NCI-H1105 treated with DMSO at 0.1 percent for 48 hours (cell line): ENCODE measurements around the gene ADRB2.
"Not testable (repeated sequence)": the region's sequence is repeated elsewhere in the genome, so short reads cannot be mapped to it uniquely, and the experiment has no call there.

Experiments used
- DNase-seq: peaks from one replicate; lab custom pipeline; 2025; lab: John Stamatoyannopoulos, UW

ADRB2 gene

GRCh38 chr5:148826053-148826738, at the start of gene ADRB2:
Gene ADRB2 (plus strand): TSS chr5:148826611. CDS start chr5:148826832, 221 bp downstream.
- DNase-seq: peak; percentile 68

- DNase-seq: no peak
These were observed 49.6 kb upstream of the ADRB2 start for GRCh38 chr5:148776780-148777179.

GRCh38 chr5:148778882-148779281, 47.5 kb upstream of the ADRB2 start:
- no peak for DNase-seq

- DNase-seq: no peak
These were observed 45.7 kb upstream of the ADRB2 start for GRCh38 chr5:148780711-148781110.

- DNase-seq: no peak
These were observed 44.6 kb upstream of the ADRB2 start for GRCh38 chr5:148781766-148782165.

- DNase-seq: no peak
These were observed 41.2 kb upstream of the ADRB2 start for GRCh38 chr5:148785223-148785622.

GRCh38 chr5:148786456-148786855, 40.0 kb upstream of the ADRB2 start:
- no peak for DNase-seq

GRCh38 chr5:148788636-148789035, 37.8 kb upstream of the ADRB2 start:
- no peak for DNase-seq

- DNase-seq: no peak
These were observed 35.7 kb upstream of the ADRB2 start for GRCh38 chr5:148790545-148791333.

- no peak for DNase-seq
These were observed 35.1 kb upstream of the ADRB2 start for GRCh38 chr5:148791334-148791667.

- DNase-seq: no peak
These were observed 34.7 kb upstream of the ADRB2 start for GRCh38 chr5:148791696-148792095.

GRCh38 chr5:148792744-148793143, 33.7 kb upstream of the ADRB2 start:
- DNase-seq: no peak

- DNase-seq: no peak
These were observed 33.1 kb upstream of the ADRB2 start for GRCh38 chr5:148793261-148793660.

GRCh38 chr5:148794275-148794674, 32.1 kb upstream of the ADRB2 start:
- DNase-seq: no peak

GRCh38 chr5:148794729-148795561, 31.5 kb upstream of the ADRB2 start:
- no peak for DNase-seq

- no peak for DNase-seq
These were observed 29.5 kb upstream of the ADRB2 start for GRCh38 chr5:148796936-148797335.

- DNase-seq: no peak
These were observed 27.6 kb upstream of the ADRB2 start for GRCh38 chr5:148798786-148799185.

- no peak for DNase-seq
These were observed 26.5 kb upstream of the ADRB2 start for GRCh38 chr5:148799737-148800527.

- DNase-seq: no peak
These were observed 24.6 kb upstream of the ADRB2 start for GRCh38 chr5:148801682-148802276.

GRCh38 chr5:148803451-148803850, 23.0 kb upstream of the ADRB2 start:
- DNase-seq: not testable (repeated sequence)

- no peak for DNase-seq
These were observed 22.0 kb upstream of the ADRB2 start for GRCh38 chr5:148804393-148804792.
